Loucy (cell line): ENCODE results near the gene ANKDD1A.

ENCODE experiments used
- H2AFZ ChIP-seq: fragments of 200-600 bp; sonication (generic); 2 replicates; pipeline ENCODE4 v1.6.0; 2016; ENCODE audit warnings: antibody characterized with exemption, mild to moderate bottlenecking, low read length, moderate library complexity
- H3F3A ChIP-seq: fragments of 200-600 bp; 2 replicates; pipeline ENCODE4 v1.6.0; 2016; ENCODE audit warnings: antibody characterized with exemption, low read depth, mild to moderate bottlenecking
- H3K27me3 ChIP-seq: fragments of 200-600 bp; sonication (generic); 2 replicates; pipeline ENCODE4 v1.6.1; 2014; ENCODE audit warnings: low read length, mild to moderate bottlenecking; ENCODE audit not compliant: insufficient read depth, poor library complexity, severe bottlenecking
- H3K36me3 ChIP-seq: fragments of 200-600 bp; sonication (generic); 2 replicates; pipeline ENCODE4 v1.6.1; 2016; ENCODE audit warnings: low read length; ENCODE audit not compliant: insufficient read depth
- H3K4me1 ChIP-seq: fragments of 200-600 bp; sonication (generic); 2 replicates; pipeline ENCODE4 v1.5.1; 2014; ENCODE audit warnings: low read length, mild to moderate bottlenecking; ENCODE audit not compliant: insufficient read depth, poor library complexity, severe bottlenecking
- H3K4me2 ChIP-seq: fragments of 200-600 bp; sonication (generic); 2 replicates; pipeline ENCODE4 v1.6.0; 2014; ENCODE audit warnings: antibody characterized with exemption, low read length, low read depth, mild to moderate bottlenecking; ENCODE audit not compliant: poor library complexity, severe bottlenecking
- H3K4me3 ChIP-seq: fragments of 200-600 bp; sonication (generic); 2 replicates; pipeline ENCODE4 v1.5.1; 2014; ENCODE audit warnings: low read length, mild to moderate bottlenecking, mixed read lengths; ENCODE audit not compliant: poor library complexity, severe bottlenecking
- H3K79me2 ChIP-seq: fragments of 200-600 bp; sonication (generic); 2 replicates; pipeline ENCODE4 v1.6.1; 2014; ENCODE audit warnings: low read length; ENCODE audit not compliant: insufficient read depth
- H3K9ac ChIP-seq: fragments of 200-600 bp; sonication (generic); 2 replicates; pipeline ENCODE4 v1.6.0; 2014; ENCODE audit warnings: mild to moderate bottlenecking, low read depth, low read length, moderate library complexity; ENCODE audit not compliant: poor library complexity, severe bottlenecking
- H3K9me2 ChIP-seq: fragments of 200-600 bp; sonication (generic); replicated peaks from 2 replicates; pipeline ENCODE4 v1.6.1; 2016; ENCODE audit warnings: low read depth, low read length, mixed read lengths
- H3K9me3 ChIP-seq: fragments of 200-600 bp; sonication (generic); 2 replicates; pipeline ENCODE4 v1.6.1; 2014; ENCODE audit warnings: mild to moderate bottlenecking, antibody characterized with exemption, low read length, low read depth; ENCODE audit not compliant: insufficient read depth
- H4K20me1 ChIP-seq: fragments of 200-600 bp; sonication (generic); 2 replicates; pipeline ENCODE4 v1.6.0; 2014; ENCODE audit warnings: antibody characterized with exemption, low read length, mild to moderate bottlenecking; ENCODE audit not compliant: insufficient read depth, poor library complexity, severe bottlenecking
- CTCF ChIP-seq: fragments of 200-600 bp; sonication (generic); conservative IDR thresholded peaks from 2 replicates; pipeline ENCODE4 v1.5.1; 2014; ENCODE audit warnings: mild to moderate bottlenecking, antibody characterized with exemption, low read length
- EZH2phosphoT487 ChIP-seq: fragments of 200-600 bp; IDR thresholded peaks from 2 replicates; pipeline ENCODE4 v1.6.1; 2018; ENCODE audit warnings: antibody characterized with exemption, mild to moderate bottlenecking, moderate library complexity, borderline replicate concordance

The ANKDD1A gene

GRCh38 chr15:64985366-64986033 lies 73.8 kb downstream of the ANKDD1A start:
- Histone ChIP-seq H2AFZ (no peak overlapping the region), H3K9me3 (no peaks in the 10 kb centered on the region), H3K4me3 (peak overlapping the region; percentile 45), H3F3A (no peaks in the 10 kb centered on the region; the same call in 1 of the 2 replicates), H4K20me1 (peaks cover 11% of the 10 kb centered on the region), H3K79me2 (peaks cover 34% of the 10 kb centered on the region), H3K4me2 (peak overlapping the region; percentile 52), H3K27me3 (no peaks in the 10 kb centered on the region), H3K9me2 (no peaks in the 10 kb centered on the region), H3K9ac (peak overlapping the region; percentile 0), H3K36me3 (no peaks in the 10 kb centered on the region), H3K4me1 (peaks cover 41% of the 10 kb centered on the region)
- no peak for TF ChIP-seq CTCF
- no peak for TF ChIP-seq EZH2phosphoT487

- H3K9ac ChIP-seq: peak overlapping the region; percentile 48
- TF ChIP-seq CTCF: no peak
- TF ChIP-seq EZH2phosphoT487: no peak
- H3K36me3 ChIP-seq: no peaks in the 10 kb centered on the region
- peak overlapping the region; percentile 97 for H3K4me3 ChIP-seq
- peaks cover 11% of the 10 kb centered on the region for H4K20me1 ChIP-seq
- no peaks in the 10 kb centered on the region; the same call in 1 of the 2 replicates for H3F3A ChIP-seq
- no peaks in the 10 kb centered on the region for H3K9me3 ChIP-seq
- no peaks in the 10 kb centered on the region for H3K27me3 ChIP-seq
- H2AFZ ChIP-seq: no peak overlapping the region
- H3K4me1 ChIP-seq: peaks cover 42% of the 10 kb centered on the region
- peak overlapping the region; percentile 90 for H3K4me2 ChIP-seq
- peaks cover 34% of the 10 kb centered on the region for H3K79me2 ChIP-seq
- no peaks in the 10 kb centered on the region for H3K9me2 ChIP-seq
These were observed 75.4 kb downstream of the ANKDD1A start for GRCh38 chr15:64987136-64987535.

- Histone ChIP-seq H3F3A (no peaks in the 10 kb centered on the region; the same call in 1 of the 2 replicates), H3K4me1 (peaks cover 35% of the 10 kb centered on the region), H3K27me3 (no peaks in the 10 kb centered on the region), H2AFZ (peak within 1 kb of the TSS; percentile 98), H3K4me2 (peak within 1 kb of the TSS; percentile 94), H3K9me3 (no peaks in the 10 kb centered on the region), H3K9me2 (no peaks in the 10 kb centered on the region), H3K4me3 (peak within 1 kb of the TSS; percentile 97), H3K79me2 (peaks cover 28% of the 10 kb centered on the region), H3K9ac (peak within 1 kb of the TSS; percentile 88), H4K20me1 (peaks cover 7% of the 10 kb centered on the region), H3K36me3 (no peaks in the 10 kb centered on the region)
- TF ChIP-seq CTCF: no peak
- no peak for TF ChIP-seq EZH2phosphoT487
These were observed 77.9 kb downstream of the ANKDD1A start, which contains the start of gene SPG21 for GRCh38 chr15:64989416-64990167. TSS of gene SPG21 (minus strand) at chr15:64989914. CDS start at chr15:64983569, 6,345 bp downstream.
